Stimulated activated CD8-positive, alpha-beta memory T cell treated with anti-CD3 and anti-CD28 coated beads, Interleukin-7, amount 100 ng/mL, for 4 hours (primary cell): ENCODE measurements around the gene LCNL1.
A peak's percentile ranks its signal among the peaks of the same experiment; 100 is the strongest.

ENCODE experiments used
- DNase-seq, 2 donors: peaks; one replicate each; pipeline ENCODE4 v3.0.0-alpha.2; 2020; ENCODE audit warnings: low read depth in 2 of 2

LCNL1 gene

DNA sequence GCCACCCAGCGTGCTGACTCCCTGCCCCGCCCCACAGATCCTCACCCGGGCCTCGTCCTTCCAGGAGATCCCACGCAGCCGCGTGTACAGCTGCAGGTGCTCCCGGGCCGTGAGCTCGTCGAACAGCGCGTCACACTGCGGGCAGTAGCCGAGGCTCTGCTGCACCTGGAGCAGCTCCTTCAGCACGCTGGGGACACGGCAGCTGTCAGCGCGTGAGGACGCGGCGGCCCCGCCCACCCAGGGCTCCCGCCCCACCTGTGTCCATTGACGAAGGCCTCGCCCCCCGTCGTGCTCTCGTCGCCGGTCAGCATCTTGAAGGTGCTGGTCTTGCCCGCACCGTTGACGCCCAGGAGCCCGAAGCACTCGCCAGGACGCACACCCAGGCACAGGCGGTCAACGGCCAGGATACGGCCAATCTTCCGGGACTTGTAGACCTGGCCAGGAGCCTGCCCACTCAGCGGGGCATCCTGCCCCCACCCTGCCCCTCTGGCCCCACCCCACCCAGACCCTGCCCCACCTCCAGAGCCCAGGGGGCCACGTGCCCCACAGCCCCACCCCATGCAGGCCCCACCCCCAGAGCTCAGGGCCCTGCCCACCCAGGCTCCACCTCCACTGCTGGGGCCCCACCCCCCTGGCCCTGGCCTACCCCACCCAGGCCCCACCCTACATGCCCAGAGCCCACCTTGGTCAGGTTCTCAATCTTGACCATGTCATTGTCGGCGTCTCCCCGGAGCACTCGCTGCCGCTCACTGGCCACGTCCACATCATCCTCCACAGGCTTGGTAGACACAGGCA is 27.3 kb downstream of the LCNL1 start:
- no peak for DNase-seq

- DNase-seq = no peak
These were observed 28.4 kb downstream of the LCNL1 start for GRCh38 chr9:137011156-137011555.

DNA sequence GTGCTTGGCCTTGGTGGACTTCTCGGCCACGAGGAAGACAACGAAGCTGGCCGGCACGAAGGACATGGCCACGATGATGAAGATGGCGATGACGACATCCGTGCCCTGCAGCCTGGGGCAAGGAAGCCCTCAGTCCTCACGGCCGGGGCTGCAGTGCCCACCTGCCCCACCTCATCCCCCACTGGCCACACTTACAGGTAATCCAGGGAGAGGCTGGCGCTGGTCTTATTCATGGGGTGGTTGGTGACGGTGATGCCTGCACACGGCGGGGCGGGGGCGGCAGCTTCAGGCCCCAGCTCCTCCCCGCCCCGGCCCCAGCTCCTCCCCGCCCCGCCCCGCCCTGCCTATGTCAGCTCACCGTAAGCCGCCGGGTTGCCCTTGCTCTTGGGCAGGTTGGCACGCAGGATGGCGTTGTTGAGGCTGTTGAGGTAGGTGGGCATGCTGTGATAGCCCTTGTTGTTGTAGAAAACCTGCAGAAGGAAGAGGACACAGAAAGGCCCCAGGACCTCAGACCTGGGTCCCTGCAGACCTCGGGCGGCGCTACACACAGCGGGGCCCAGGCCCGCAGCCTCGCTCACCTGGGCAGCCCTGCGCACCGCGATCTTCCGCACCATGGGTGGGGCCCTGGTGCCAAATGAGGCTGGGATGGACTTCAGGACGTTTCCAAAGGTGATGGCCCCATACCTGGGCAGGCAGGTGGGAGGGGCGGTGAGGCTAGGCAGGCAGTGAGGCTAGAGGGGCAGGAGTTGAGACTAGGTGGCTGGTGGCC is 29.3 kb downstream of the LCNL1 start:
- no peak for DNase-seq

DNA sequence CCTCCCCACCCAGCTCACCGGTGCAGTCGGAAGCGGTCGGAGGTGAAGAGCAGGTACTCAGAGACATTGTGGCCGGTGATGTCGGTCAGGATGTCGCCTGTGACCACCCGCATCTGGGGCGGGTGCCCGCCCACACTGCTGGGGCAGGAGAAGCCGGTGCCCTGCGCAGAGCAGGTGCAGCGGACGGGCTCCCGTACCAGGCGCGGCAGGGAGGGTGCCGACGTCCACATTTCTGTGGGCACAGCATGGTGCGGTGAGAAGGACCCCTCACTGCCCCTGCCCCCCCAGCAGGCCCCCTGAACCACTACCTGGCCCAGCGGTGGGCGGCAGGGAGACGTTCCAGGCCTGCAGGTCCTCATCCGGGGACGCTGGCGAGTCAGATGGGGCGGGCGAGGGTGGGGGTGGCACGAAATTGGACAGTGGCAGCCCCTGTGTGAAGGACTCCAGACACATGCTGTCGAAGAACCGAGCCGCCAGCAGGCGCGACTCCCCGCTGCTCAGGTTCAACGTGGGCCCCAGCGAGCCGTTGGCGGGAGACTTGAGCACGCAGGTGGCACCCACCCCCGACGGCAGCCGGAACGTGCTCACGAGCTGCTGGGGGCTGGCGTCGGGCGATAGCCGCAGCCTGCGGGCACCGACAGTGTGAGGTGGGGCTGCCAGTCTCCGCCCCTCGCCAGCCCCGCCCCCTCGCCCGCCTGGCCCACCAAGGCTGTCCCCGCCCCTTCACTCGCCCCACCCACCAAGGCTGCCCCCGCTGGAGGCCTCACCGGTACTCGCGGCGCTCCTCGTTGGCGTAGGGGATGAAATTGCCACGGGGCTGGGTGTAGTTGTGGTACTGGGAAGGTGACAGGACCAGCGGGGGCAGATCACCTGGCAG is 30.1 kb downstream of the LCNL1 start:
- DNase-seq = no peak

GRCh38 chr9:137013571-137013940 is 30.8 kb downstream of the LCNL1 start:
- DNase-seq = no peak

DNA sequence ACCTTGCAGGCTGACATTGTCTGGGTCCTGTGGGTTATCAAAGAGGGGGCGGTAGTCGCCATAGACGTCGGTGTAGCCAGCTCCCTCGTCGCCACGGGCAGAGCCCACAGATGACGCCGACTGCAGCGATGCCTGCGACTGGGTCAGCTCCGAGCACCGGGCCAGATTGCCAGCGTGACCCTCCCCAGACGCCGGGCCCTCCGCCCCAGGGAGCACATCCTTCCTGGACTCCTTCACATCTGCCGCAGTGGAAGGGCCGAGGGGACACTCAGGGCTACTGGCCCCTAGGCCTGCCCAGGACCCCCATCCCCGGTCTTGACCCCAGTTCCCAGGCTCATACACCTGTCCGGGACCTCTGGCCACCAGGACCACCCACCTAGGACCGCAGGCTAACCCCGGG is 31.4 kb downstream of the LCNL1 start:
- no peak for DNase-seq

DNA sequence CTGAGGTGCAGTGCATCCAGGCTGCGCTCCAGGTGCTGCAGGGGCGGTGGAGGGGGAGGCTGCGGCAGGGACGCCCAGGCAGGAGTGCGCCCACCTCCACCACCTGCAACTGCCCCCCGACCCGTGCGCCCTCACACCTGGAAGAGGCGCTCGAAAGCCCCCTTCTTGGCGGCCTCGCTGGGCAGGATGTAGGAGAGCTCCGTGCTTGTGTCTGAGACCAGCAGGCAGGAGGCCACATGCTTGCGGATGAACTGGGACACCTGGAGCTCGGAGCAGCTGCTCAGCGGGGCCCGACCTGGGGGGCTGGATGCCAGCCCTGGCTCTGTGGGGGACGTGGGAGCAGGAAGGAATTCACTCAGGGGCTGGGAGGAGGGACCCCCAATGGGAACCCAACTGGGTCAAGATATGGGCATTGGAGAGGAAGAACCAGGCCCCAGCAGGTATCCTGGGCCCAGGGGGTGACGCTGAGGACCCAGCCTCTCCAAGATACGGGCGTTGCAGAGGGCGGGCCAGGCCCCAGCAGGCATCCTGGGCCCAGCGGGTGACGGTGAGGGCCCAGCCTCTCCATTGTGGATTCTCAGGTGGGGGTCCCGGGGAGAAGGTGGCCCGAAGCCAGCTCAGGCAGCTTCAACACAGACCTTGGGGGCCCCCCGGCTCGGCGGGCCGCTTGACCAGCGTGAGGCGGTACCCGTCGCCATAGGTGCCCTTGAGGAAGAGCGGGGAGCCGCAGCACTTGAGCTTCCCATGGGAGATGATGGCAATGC is 32.2 kb downstream of the LCNL1 start:
- no peak for DNase-seq

DNA sequence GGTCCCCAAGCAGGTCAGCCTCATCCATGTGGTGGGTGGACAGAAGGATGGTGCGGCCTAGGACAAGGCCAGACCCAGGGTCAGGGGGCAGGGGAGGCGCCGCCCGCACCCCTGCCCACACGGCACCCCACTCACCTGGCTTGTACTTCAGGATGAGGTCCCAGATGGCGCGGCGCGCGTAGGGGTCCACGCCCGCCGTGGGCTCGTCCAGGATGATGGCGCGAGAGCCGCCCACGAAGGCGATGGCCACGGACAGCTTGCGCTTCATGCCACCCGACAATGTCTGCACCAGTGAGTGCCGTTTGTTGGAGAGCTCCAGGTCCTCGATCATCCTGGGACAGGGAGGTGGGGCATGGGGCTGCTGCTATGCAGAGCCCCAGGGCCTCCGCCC is 32.7 kb downstream of the LCNL1 start:
- DNase-seq = no peak

DNA sequence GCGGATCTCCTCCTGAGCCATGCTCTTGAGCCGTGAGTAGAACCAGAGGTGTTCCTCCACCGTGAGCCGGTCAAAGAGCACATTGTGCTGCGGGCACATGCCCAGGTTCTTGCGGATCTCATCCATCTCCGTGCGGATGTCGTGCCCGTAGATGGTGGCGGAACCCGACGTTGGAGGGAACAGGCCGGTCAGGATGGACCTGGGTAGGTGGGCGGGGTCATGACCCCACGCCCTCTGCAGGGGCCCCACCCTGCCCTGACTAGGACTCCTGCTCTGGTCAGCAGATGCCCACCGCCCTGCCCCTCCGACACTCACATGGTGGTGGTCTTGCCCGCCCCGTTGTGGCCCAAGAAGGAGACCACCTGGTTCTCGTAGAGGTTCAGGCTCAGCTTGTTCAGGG is 33.2 kb downstream of the LCNL1 start:
- DNase-seq = no peak

DNA sequence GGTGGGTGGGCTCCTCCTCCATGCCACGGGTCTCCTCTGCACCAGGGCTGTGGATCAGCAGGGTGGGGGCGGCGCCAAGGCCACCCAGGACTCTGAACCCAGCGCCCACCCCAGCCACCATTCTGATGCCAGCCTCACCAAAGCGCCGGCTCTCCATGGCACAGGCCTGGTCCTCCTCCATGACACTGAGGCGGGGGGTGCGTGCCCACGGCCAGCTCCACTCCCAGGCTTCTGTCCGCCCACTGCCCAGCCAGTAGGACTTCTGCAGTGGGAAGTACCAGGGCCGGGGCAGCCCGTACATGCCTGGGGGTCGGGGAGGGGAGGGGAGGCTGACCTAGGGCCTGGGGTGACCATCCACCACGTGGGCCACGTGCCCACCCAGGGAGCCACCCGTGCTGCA is 33.6 kb downstream of the LCNL1 start:
- no peak for DNase-seq

DNA sequence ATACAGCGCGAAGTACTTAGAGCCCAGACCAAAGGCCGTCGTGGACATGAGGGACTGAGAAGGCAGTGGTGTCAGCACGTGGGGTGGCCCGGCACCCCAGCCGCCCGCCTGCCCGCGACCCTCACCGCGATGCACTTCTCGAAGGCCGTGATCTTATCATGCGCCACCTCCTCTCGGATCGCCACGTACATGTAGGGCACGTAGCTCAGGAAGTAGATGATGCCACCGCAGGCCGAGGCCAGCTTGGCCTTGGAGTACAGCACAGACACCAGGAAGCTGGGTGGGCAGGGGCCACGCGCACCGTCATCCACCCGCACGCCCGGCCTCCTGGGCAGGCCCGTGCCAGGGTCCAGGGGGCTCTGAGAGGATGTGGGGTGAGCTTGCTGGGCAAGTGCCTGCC is 34.3 kb downstream of the LCNL1 start:
- DNase-seq = no peak

DNA sequence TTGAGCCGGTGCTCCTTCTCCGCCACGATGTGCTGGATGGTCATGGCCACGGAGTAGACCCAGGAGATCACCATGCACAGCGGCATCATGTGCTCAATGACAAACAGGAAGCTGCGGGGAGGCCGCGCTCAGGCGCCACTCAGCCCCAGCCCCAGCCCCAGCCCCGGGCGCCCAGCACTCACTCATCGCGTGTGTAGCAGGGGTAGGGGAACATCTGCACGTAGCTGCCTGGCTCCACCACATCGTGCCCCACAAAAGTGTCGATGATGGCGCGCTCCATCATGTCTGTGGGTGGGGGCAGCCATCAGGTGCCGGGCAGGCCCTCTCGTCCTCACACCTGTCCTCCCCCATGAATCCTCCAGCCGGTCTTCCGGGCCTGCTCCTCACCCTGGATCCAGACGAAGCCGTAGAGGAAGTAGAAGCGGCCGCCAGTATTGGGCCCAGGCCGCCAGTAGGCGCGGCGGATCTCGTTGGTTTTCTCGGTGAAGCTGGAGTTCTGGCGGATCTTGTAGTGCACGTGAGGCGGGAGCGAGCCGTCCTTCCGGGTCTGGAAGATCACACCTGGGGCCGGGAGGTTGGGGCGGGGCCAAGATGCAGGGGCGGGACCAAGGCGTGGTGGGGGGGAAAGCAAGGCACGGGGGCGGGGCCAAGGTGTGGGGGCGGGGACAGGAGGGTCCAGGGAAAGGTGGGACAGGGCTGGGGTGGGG is 35.2 kb downstream of the LCNL1 start:
- DNase-seq = no peak

DNA sequence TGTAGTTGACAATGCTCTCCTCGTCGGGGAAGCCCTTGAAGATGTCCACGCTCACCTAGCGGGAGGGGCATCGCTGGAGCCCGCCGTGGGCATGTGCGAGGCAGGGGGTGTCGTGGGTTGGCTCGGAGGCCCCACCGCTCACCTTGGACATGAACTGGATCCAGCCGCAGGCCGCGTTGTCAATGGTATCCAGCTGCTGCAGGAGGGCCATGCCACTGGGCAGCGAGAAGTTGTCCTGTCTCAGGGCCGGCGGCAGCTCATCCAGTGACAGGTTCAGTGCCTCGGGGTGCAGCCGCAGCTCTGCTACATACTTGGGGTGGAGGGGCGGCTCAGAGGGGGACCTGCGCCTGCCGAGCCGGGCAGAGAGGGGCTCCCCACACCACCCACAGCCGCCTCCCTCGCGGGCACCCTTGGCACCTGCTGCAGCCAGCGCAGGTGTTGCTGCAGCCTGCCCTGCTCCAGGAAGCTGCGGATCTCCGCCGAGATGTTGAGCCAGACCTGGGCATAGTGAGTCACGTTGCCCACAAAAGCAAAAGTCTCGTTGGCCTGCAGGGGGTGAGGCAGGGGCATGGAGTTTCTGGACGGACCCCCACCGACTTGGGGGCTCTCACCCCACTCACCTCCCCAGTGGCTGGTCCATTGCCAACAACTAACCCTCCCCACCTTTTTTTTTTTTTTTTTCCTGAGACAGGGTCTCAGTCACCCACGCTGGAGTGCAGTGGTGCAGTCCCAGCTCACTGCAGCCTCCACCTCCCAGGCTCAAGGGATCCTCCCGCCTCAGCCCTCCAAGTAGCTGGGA is 36.2 kb downstream of the LCNL1 start:
- no peak for DNase-seq

GRCh38 chr9:137019891-137020683 is 37.3 kb downstream of the LCNL1 start:
- no peak for DNase-seq

DNA sequence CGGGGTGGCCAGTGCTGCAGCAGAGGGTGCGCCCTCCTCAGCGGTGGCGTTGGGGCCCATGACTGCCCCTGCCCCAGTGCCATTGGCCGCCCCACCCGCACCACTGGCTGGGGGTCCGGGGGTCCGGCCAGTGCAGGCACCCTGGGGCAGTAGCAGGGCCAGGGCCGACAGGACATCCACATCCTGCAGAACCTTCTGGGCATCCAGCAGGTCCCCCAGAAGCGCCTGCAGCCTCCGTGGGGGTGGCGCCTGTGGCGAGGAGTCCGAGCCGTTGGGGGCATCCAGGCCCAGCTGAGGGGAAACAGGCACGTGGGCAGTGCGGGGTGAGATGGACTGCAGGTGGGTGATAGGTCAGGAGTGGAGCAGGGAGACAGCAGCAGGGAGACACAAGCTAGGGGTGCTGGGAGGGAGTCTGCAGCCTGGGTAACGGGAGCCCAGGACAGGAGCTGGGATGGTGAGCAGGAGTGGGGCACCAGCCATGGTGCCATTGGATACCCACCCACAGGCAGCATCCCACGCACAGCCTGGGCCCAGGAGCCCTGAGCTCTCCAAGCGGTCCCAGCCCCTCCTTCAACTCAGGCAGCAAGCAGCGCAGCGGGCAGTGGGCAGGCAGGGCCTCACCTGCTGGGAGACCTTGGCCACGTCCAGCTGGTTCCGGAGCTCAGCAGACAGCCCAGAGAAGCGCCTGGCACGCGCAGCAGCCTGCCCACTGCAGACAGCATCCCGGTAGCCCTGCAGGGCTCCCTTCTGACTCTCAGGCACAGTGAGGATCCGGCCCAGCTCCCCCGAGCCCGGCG is 38.2 kb downstream of the LCNL1 start:
- no peak for DNase-seq

- DNase-seq = no peak
These were observed 38.8 kb downstream of the LCNL1 start for GRCh38 chr9:137021568-137021978.

GRCh38 chr9:137021979-137022661 is 39.3 kb downstream of the LCNL1 start:
- peak; percentile 59 to 64 for DNase-seq

GRCh38 chr9:137022662-137023008 is 39.8 kb downstream of the LCNL1 start:
- DNase-seq = no peak
